ENCODE measurements around the gene CTDSP1.

DNA sequence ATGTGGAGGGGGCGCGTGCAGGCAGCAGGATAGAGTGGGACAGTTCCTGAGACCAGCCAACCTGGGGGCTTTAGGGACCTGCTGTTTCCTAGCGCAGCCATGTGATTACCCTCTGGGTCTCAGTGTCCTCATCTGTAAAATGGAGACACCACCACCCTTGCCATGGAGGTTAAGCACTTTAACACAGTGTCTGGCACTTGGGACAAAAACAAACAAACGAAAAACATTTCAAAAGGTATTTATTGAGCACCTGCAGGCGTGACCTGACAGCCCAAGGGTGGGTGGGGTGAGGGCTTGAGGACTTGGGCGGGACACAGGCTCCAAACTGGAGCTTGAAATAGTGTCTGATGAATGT, 4.6 kb upstream of the CTDSP1 start:
- TF ChIP-seq, protein P1, sequence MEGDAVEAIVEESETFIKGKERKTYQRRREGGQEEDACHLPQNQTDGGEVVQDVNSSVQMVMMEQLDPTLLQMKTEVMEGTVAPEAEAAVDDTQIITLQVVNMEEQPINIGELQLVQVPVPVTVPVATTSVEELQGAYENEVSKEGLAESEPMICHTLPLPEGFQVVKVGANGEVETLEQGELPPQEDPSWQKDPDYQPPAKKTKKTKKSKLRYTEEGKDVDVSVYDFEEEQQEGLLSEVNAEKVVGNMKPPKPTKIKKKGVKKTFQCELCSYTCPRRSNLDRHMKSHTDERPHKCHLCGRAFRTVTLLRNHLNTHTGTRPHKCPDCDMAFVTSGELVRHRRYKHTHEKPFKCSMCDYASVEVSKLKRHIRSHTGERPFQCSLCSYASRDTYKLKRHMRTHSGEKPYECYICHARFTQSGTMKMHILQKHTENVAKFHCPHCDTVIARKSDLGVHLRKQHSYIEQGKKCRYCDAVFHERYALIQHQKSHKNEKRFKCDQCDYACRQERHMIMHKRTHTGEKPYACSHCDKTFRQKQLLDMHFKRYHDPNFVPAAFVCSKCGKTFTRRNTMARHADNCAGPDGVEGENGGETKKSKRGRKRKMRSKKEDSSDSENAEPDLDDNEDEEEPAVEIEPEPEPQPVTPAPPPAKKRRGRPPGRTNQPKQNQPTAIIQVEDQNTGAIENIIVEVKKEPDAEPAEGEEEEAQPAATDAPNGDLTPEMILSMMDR (IDR thresholded peaks at IDR 0.05) = no peak
- TF ChIP-seq EZH2 (IDR thresholded peaks at IDR 0.05; ENCODE audit: borderline replicate concordance, insufficient read depth, low read depth, low read length, poor library complexity, severe bottlenecking) = no peak

All from B cell (primary cell).